Adrenal gland (tissue), 5 donors: Measurements from ENCODE around the gene PALM.

ENCODE experiments used
- POLR2A ChIP-seq, 2 donors: fragments of 450-650 bp; IDR thresholded peaks; one replicate each; pipeline ENCODE4 v1.6.1; 2017; ENCODE audit warnings: antibody characterized with exemption in 2 of 2, mild to moderate bottlenecking in 2 of 2, moderate library complexity in 1 of 2
- TF ChIP-seq, protein P1 (sequence below), 6 experiments: fragments of 450-650 bp in 4 of 6; fragments of 200-600 bp in 2 of 6; sonication (generic) in 1 of 6; IDR thresholded peaks; 1 replicate in 5 of 6; 2 replicates in 1 of 6; pipeline versions ENCODE4 v1.5.1 to v1.8.0; 2016 to 2021; ENCODE audit warnings: antibody characterized with exemption in 6 of 6, mild to moderate bottlenecking in 2 of 6, moderate library complexity in 1 of 6
- donor health status: DM: no; HTN: no; CAD: no.

DNA sequence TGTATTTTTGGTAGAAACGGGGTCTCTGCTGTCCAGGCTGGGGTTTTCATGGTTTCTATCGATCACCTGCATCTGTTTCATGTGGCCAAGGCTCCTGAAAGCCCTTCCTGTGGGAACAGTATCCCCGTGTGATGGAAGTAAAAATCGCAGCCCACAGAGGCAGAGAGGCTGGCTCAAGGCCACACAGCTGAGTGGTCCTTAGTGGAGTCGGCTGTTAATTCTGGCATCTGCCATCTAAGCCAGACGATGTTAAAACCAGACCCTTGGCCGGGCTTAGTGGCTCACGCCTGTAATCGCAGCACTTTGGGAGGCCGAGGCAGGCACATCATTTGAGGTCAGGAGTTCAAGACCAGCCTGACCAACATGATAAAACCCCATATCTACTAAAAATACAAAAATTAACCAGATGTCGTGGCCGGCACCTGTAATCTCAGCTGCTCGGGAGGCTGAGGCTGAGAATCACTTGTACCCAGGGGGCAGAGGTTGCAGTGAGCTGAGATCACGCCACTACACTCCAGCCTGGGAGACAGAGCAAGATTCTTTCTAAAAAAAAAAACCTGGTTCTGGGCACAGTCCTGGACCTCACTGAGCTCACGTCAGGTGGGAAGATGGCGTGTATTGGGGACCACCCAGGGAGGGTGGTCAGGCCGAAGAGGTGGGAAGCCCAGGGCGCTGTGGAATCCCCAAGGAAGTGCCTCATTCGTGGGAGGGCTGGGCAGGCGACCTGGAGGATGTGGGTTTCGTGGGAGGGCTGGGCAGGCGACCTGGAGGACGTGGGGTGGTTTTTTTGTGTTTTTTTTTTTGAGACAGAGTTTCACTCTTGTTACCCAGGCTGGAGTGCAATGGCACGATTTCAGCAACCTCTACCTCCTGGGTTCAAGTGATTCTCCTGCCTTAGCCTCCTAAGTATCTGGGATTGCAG lies 23.7 kb downstream of the PALM start:
- no peak for TF ChIP-seq POLR2A (IDR thresholded peaks at IDR 0.05)
- TF ChIP-seq, protein P1, sequence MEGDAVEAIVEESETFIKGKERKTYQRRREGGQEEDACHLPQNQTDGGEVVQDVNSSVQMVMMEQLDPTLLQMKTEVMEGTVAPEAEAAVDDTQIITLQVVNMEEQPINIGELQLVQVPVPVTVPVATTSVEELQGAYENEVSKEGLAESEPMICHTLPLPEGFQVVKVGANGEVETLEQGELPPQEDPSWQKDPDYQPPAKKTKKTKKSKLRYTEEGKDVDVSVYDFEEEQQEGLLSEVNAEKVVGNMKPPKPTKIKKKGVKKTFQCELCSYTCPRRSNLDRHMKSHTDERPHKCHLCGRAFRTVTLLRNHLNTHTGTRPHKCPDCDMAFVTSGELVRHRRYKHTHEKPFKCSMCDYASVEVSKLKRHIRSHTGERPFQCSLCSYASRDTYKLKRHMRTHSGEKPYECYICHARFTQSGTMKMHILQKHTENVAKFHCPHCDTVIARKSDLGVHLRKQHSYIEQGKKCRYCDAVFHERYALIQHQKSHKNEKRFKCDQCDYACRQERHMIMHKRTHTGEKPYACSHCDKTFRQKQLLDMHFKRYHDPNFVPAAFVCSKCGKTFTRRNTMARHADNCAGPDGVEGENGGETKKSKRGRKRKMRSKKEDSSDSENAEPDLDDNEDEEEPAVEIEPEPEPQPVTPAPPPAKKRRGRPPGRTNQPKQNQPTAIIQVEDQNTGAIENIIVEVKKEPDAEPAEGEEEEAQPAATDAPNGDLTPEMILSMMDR (IDR thresholded peaks at IDR 0.05), result no peak
